HG02943 (cell line): Measurements from ENCODE around the gene AMMECR1L.

Source experiments
- ATAC-seq: cut with Tn5 transposase; IDR thresholded peaks from one replicate; pipeline ENCODE4 v1.9.1; 2021; ENCODE audit warnings: mild to moderate bottlenecking, low read depth, moderate library complexity; ENCODE audit not compliant: unreplicated experiment

AMMECR1L gene

GRCh38 chr2:127887776-127888130 is 2.0 kb upstream of the AMMECR1L start:
- no peak for ATAC-seq

- no peak for ATAC-seq
Measured at GRCh38 chr2:127887082-127887775, 1.5 kb upstream of the AMMECR1L start.

GRCh38 chr2:127886593-127886935 is 808 bp upstream of the AMMECR1L start:
- ATAC-seq = peak; percentile 34

- peak; percentile 11 for ATAC-seq
Measured at GRCh38 chr2:127884861-127885740, 655 bp downstream of the AMMECR1L start.

GRCh38 chr2:127884436-127884835 is 1.3 kb downstream of the AMMECR1L start:
- no peak for ATAC-seq

- ATAC-seq = no peak
Measured at GRCh38 chr2:127879899-127880298, 5.9 kb downstream of the AMMECR1L start.

- no peak for ATAC-seq
Measured at GRCh38 chr2:127877626-127878025, 8.1 kb downstream of the AMMECR1L start.

GRCh38 chr2:127877136-127877535 is 8.6 kb downstream of the AMMECR1L start:
- ATAC-seq = no peak

- ATAC-seq = no peak
Measured at GRCh38 chr2:127874378-127875269, 11.1 kb downstream of the AMMECR1L start.

- no peak for ATAC-seq
Measured at GRCh38 chr2:127873707-127874303, 12.0 kb downstream of the AMMECR1L start.

- no peak for ATAC-seq
Measured at GRCh38 chr2:127872354-127872753, 13.4 kb downstream of the AMMECR1L start.

GRCh38 chr2:127865926-127866325 is 19.8 kb downstream of the AMMECR1L start:
- ATAC-seq = no peak

GRCh38 chr2:127864877-127865276 is 20.9 kb downstream of the AMMECR1L start:
- no peak for ATAC-seq

GRCh38 chr2:127862228-127862627 is 23.5 kb downstream of the AMMECR1L start:
- ATAC-seq = no peak

GRCh38 chr2:127860130-127860529 is 25.6 kb downstream of the AMMECR1L start:
- ATAC-seq = no peak

GRCh38 chr2:127859712-127860085 is 26.1 kb downstream of the AMMECR1L start:
- ATAC-seq = no peak

- peak; percentile 36 for ATAC-seq
Measured at GRCh38 chr2:127857265-127857808, 28.4 kb downstream of the AMMECR1L start.

- no peak for ATAC-seq
Measured at GRCh38 chr2:127853671-127854070, 32.1 kb downstream of the AMMECR1L start.

- ATAC-seq = no peak
Measured at GRCh38 chr2:127852388-127852787, 33.4 kb downstream of the AMMECR1L start.

- no peak for ATAC-seq
Measured at GRCh38 chr2:127847931-127848330, 37.8 kb downstream of the AMMECR1L start.
